ENCODE measurements around the gene HSD17B2.

DNA sequence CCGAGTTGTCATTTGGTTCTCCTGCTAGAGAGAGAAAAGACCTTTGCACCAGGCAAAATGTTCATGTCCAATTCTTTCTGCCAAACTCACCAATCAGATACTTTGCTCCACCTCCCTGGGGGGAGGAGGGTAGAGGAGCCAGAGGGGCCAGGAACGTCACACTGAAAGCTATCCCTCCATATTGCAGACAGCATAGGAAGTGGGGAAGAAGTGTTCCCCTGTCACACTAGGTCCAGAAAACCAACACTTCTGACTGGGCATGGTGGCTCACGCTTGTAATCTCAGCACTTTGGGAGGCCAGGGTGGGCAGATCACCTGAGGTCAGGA is 9.5 kb downstream of the HSD17B2 start:
- TF ChIP-seq, protein P1, sequence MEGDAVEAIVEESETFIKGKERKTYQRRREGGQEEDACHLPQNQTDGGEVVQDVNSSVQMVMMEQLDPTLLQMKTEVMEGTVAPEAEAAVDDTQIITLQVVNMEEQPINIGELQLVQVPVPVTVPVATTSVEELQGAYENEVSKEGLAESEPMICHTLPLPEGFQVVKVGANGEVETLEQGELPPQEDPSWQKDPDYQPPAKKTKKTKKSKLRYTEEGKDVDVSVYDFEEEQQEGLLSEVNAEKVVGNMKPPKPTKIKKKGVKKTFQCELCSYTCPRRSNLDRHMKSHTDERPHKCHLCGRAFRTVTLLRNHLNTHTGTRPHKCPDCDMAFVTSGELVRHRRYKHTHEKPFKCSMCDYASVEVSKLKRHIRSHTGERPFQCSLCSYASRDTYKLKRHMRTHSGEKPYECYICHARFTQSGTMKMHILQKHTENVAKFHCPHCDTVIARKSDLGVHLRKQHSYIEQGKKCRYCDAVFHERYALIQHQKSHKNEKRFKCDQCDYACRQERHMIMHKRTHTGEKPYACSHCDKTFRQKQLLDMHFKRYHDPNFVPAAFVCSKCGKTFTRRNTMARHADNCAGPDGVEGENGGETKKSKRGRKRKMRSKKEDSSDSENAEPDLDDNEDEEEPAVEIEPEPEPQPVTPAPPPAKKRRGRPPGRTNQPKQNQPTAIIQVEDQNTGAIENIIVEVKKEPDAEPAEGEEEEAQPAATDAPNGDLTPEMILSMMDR (IDR thresholded peaks at IDR 0.05; ENCODE audit: low read depth, low read length, poor library complexity, severe bottlenecking), result no peak
- no peak for TF ChIP-seq EZH2phosphoT487 (IDR thresholded peaks at IDR 0.05; ENCODE audit: borderline replicate concordance, low read length)
